Islet precursor cell (in vitro differentiated cells): ENCODE data around the gene ZCCHC14.

Experiments
- DNase-seq: peaks from one replicate; pipeline ENCODE4 v3.0.0-alpha.2; 2018

The ZCCHC14 gene

GRCh38 chr16:87492721-87493607 lies at the start of gene ZCCHC14:
ZCCHC14 (minus strand) TSS chr16:87493024; CDS start chr16:87492238, 786 bp downstream.
- peak; percentile 99 for DNase-seq

- no peak for DNase-seq
Observed at GRCh38 chr16:87541872-87542234, 49.0 kb upstream of the ZCCHC14 start.

- no peak for DNase-seq
Observed at GRCh38 chr16:87541147-87541871, 48.5 kb upstream of the ZCCHC14 start.

- no peak for DNase-seq
Observed at GRCh38 chr16:87540897-87541146, 48.0 kb upstream of the ZCCHC14 start.

GRCh38 chr16:87540072-87540896 lies 47.5 kb upstream of the ZCCHC14 start:
- DNase-seq = no peak

GRCh38 chr16:87539113-87539512 lies 46.3 kb upstream of the ZCCHC14 start:
- DNase-seq = no peak

- no peak for DNase-seq
Observed at GRCh38 chr16:87538594-87538993, 45.8 kb upstream of the ZCCHC14 start.

- DNase-seq = no peak
Observed at GRCh38 chr16:87538160-87538559, 45.3 kb upstream of the ZCCHC14 start.

GRCh38 chr16:87536795-87537142 lies 43.9 kb upstream of the ZCCHC14 start:
- no peak for DNase-seq

- DNase-seq = no peak
Observed at GRCh38 chr16:87535855-87536794, 43.3 kb upstream of the ZCCHC14 start.

GRCh38 chr16:87535457-87535854 lies 42.6 kb upstream of the ZCCHC14 start:
- no peak for DNase-seq

GRCh38 chr16:87534751-87535150 lies 41.9 kb upstream of the ZCCHC14 start:
- no peak for DNase-seq

GRCh38 chr16:87534030-87534653 lies 41.3 kb upstream of the ZCCHC14 start:
- DNase-seq = no peak

- DNase-seq = no peak
Observed at GRCh38 chr16:87533061-87533460, 40.2 kb upstream of the ZCCHC14 start.

- no peak for DNase-seq
Observed at GRCh38 chr16:87531418-87531817, 38.6 kb upstream of the ZCCHC14 start.

- DNase-seq = no peak
Observed at GRCh38 chr16:87528690-87529579, 36.1 kb upstream of the ZCCHC14 start.

GRCh38 chr16:87527055-87527724 lies 34.4 kb upstream of the ZCCHC14 start:
- DNase-seq = peak; percentile 91

- no peak for DNase-seq
Observed at GRCh38 chr16:87526238-87526947, 33.6 kb upstream of the ZCCHC14 start.

- no peak for DNase-seq
Observed at GRCh38 chr16:87525352-87525751, 32.5 kb upstream of the ZCCHC14 start.

GRCh38 chr16:87524407-87524806 lies 31.6 kb upstream of the ZCCHC14 start:
- DNase-seq = no peak
